ENCODE measurements around the gene BICC1.

DNA sequence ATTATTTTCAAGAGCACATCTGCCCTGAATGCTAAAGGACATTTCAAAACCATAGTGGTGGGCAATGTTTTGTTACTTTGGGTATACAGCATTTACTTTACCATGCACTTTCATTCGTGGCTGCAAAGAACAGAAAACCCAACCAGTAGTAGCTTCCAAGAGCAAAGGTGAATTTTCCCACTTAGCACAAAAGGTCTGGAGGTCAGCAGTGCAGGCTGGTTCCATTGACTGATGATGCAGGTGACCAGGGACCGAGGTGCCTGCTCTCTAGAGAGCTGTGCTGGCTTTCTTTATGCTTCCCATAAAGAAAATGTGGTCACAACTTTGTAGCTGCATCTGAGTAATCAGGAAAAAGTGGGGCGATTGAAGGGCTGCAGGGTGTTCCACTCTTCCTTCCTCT, 240.0 kb downstream of the BICC1 start:
- TF ChIP-seq, protein P1, sequence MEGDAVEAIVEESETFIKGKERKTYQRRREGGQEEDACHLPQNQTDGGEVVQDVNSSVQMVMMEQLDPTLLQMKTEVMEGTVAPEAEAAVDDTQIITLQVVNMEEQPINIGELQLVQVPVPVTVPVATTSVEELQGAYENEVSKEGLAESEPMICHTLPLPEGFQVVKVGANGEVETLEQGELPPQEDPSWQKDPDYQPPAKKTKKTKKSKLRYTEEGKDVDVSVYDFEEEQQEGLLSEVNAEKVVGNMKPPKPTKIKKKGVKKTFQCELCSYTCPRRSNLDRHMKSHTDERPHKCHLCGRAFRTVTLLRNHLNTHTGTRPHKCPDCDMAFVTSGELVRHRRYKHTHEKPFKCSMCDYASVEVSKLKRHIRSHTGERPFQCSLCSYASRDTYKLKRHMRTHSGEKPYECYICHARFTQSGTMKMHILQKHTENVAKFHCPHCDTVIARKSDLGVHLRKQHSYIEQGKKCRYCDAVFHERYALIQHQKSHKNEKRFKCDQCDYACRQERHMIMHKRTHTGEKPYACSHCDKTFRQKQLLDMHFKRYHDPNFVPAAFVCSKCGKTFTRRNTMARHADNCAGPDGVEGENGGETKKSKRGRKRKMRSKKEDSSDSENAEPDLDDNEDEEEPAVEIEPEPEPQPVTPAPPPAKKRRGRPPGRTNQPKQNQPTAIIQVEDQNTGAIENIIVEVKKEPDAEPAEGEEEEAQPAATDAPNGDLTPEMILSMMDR (IDR thresholded peaks at IDR 0.05 in 4 of 5, conservative IDR thresholded peaks at IDR 0.05 in 1 of 5) = no peak
- no peak for TF ChIP-seq POLR2A (IDR thresholded peaks at IDR 0.05)
